Keratinocyte (primary cell): Measurements from ENCODE around the gene C1QTNF7. TPM values are rescaled to one million over a fixed set of nuclear protein-coding genes. Genes with fewer than 3 reads are reported as not detected.
A peak's percentile ranks its signal among the peaks of the same experiment; 100 is the strongest.

Experiments used
- DNase-seq: peaks from one replicate; pipeline ENCODE4 v3.0.0-alpha.2; 2011; ENCODE audit warnings: low read depth, missing footprints, low spot score
- FAIRE-seq: peaks from 2 replicates; lab custom pipeline; 2011; peaks lifted over from hg19 to GRCh38; lab: Jason Lieb, UNC
- H2AFZ ChIP-seq: 2 replicates; pipeline ENCODE4 v1.6.0; 2012; ENCODE audit warnings: low read length, control low read depth, inconsistent platforms; ENCODE audit not compliant: control insufficient read depth
- H3K27ac ChIP-seq: 2 replicates; pipeline ENCODE4 v1.5.1; 2011; ENCODE audit warnings: low read length; ENCODE audit not compliant: control insufficient read depth, insufficient read depth
- H3K27me3 ChIP-seq: 3 replicates; pipeline ENCODE4 v1.6.0; 2011; ENCODE audit warnings: low read length; ENCODE audit not compliant: control insufficient read depth, insufficient read depth; ENCODE audit errors: extremely low read depth
- H3K36me3 ChIP-seq, 2 experiments: 2 replicates in 1 of 2; 3 replicates in 1 of 2; pipeline ENCODE4 v1.5.1; 2011; ENCODE audit warnings: low read length in 2 of 2, mild to moderate bottlenecking in 1 of 2; ENCODE audit not compliant: control insufficient read depth in 2 of 2, insufficient read depth in 2 of 2; ENCODE audit errors: extremely low read depth in 1 of 2
- H3K4me1 ChIP-seq: 3 replicates; pipeline ENCODE4 v1.5.1; 2011; ENCODE audit warnings: low read length; ENCODE audit not compliant: control insufficient read depth, insufficient read depth; ENCODE audit errors: extremely low read depth
- H3K4me2 ChIP-seq: 3 replicates; pipeline ENCODE4 v1.6.0; 2011; ENCODE audit warnings: low read depth, low read length; ENCODE audit not compliant: control insufficient read depth, insufficient read depth; ENCODE audit errors: extremely low read depth
- H3K4me3 ChIP-seq, 3 experiments: fragments of 200-600 bp in 1 of 3; sonication (generic) in 1 of 3; 2 replicates in 2 of 3; 3 replicates in 1 of 3; pipeline ENCODE4 v1.5.1; 2011 to 2016; ENCODE audit warnings: low read length in 3 of 3, mild to moderate bottlenecking in 3 of 3, control low read depth in 2 of 3, inconsistent platforms in 1 of 3, low read depth in 1 of 3, mixed read lengths in 1 of 3, mixed run types in 1 of 3, moderate library complexity in 1 of 3; ENCODE audit not compliant: control insufficient read depth in 2 of 3, insufficient read depth in 2 of 3; ENCODE audit errors: extremely low read depth in 1 of 3
- H3K79me2 ChIP-seq: 2 replicates; pipeline ENCODE4 v1.6.0; 2012; ENCODE audit warnings: low read length; ENCODE audit not compliant: control insufficient read depth, insufficient read depth
- H3K9ac ChIP-seq: 3 replicates; pipeline ENCODE4 v1.6.0; 2011; ENCODE audit warnings: low read length; ENCODE audit not compliant: control insufficient read depth, insufficient read depth; ENCODE audit errors: extremely low read depth
- H3K9me1 ChIP-seq: 3 replicates; pipeline ENCODE4 v1.6.0; 2011; ENCODE audit warnings: low read length; ENCODE audit not compliant: control insufficient read depth, insufficient read depth; ENCODE audit errors: extremely low read depth
- H3K9me3 ChIP-seq: 2 replicates; pipeline ENCODE4 v1.5.1; 2012; ENCODE audit warnings: low read depth, low read length; ENCODE audit not compliant: control insufficient read depth
- H4K20me1 ChIP-seq: 3 replicates; pipeline ENCODE4 v1.6.0; 2011; ENCODE audit warnings: low read length; ENCODE audit not compliant: control insufficient read depth, insufficient read depth; ENCODE audit errors: extremely low read depth
- CTCF ChIP-seq, 3 experiments: IDR thresholded peaks in 1 of 3; conservative IDR thresholded peaks in 1 of 3; optimal IDR thresholded peaks in 1 of 3; 2 replicates in 2 of 3; 3 replicates in 1 of 3; pipeline versions ENCODE3 to v1.5.1; 2011; ENCODE audit warnings: low read length in 3 of 3, mild to moderate bottlenecking in 3 of 3, moderate library complexity in 2 of 3, control low read depth in 1 of 3, inconsistent platforms in 1 of 3; ENCODE audit not compliant: insufficient read depth in 2 of 3; ENCODE audit errors: extremely low read depth in 1 of 3
- EZH2 ChIP-seq: IDR thresholded peaks from one replicate; pipeline ENCODE4 v1.6.1; 2012; ENCODE audit warnings: inconsistent platforms, mild to moderate bottlenecking, low read length, moderate library complexity
- dilution Hi-C: fragments of 300-500 bp; cut with MboI; formaldehyde crosslinking; loops from one replicate; pipeline ENCODE4 v1.7.0; 2020; ENCODE audit warnings: low sequenced_read_pairs; ENCODE audit not compliant: extremely low pct_ligation_motif_present
- polyA plus RNA-seq, 5 experiments: library from polyadenylated mRNA; depleted of rRNA in 3 of 5; stranded (reverse) in 3 of 5; stranded (forward) in 1 of 5; unstranded in 1 of 5; fragments of >200 nt; gene quantifications; 1 replicate in 1 of 5; 2 replicates in 3 of 5; 3 replicates in 1 of 5; pipeline versions ENCODE4 v1.2.1 to v1.2.3, GENCODE V29; 2011 to 2012; ENCODE audit warnings: missing spikeins in 2 of 5, low read depth in 1 of 5, low replicate concordance in 1 of 5

Gene C1QTNF7
- polyA plus RNA-seq, 1 donor (not counting 4 experiments of a cell fraction or from before 2014, with no cell fraction given) = not detected

- no peaks in the 10 kb centered on the region for H3K36me3 ChIP-seq
- H3K9me3 ChIP-seq = no peaks in the 10 kb centered on the region
- H3K4me1 ChIP-seq = no peaks in the 10 kb centered on the region
- no peak overlapping the region for H3K27ac ChIP-seq
- FAIRE-seq = no peak
- DNase-seq = no peak
- no peak overlapping the region for H2AFZ ChIP-seq
- no peaks in the 10 kb centered on the region for H3K79me2 ChIP-seq
- H4K20me1 ChIP-seq = no peaks in the 10 kb centered on the region
- H3K4me3 ChIP-seq = no peak overlapping the region
- no peak overlapping the region for H3K4me2 ChIP-seq
- no peaks in the 10 kb centered on the region for H3K9me1 ChIP-seq
- H3K27me3 ChIP-seq = no peaks in the 10 kb centered on the region
- TF ChIP-seq EZH2 (no peak), CTCF (optimal IDR thresholded peaks at IDR 0.05 in 1 of 3, IDR thresholded peaks at IDR 0.05 in 1 of 3, conservative IDR thresholded peaks at IDR 0.05 in 1 of 3; ENCODE audit: extremely low read depth in 1 of 3, insufficient read depth in 2 of 3, low read length in 3 of 3) (peak in 1 of 3 experiments; percentile 5)
- H3K9ac ChIP-seq = no peak overlapping the region
- dilution Hi-C loops = no loop called here
Measured at GRCh38 chr4:15392053-15392805, 35.6 kb upstream of the C1QTNF7 start.

- no peaks in the 10 kb centered on the region for H4K20me1 ChIP-seq
- no peak overlapping the region for H3K27ac ChIP-seq
- dilution Hi-C loops = no loop called here
- H3K9ac ChIP-seq = no peak overlapping the region
- H3K4me2 ChIP-seq = no peak overlapping the region
- H3K9me3 ChIP-seq = no peaks in the 10 kb centered on the region
- DNase-seq (no peak), FAIRE-seq (no peak)
- no peak overlapping the region for H3K4me3 ChIP-seq
- H2AFZ ChIP-seq = no peak overlapping the region
- TF ChIP-seq CTCF (optimal IDR thresholded peaks at IDR 0.05 in 1 of 3, IDR thresholded peaks at IDR 0.05 in 1 of 3, conservative IDR thresholded peaks at IDR 0.05 in 1 of 3; ENCODE audit: extremely low read depth in 1 of 3, insufficient read depth in 2 of 3, low read length in 3 of 3) (no peak), EZH2 (no peak)
- H3K9me1 ChIP-seq = no peaks in the 10 kb centered on the region
- no peaks in the 10 kb centered on the region for H3K27me3 ChIP-seq
- no peaks in the 10 kb centered on the region for H3K36me3 ChIP-seq
- H3K4me1 ChIP-seq = peaks cover 19% of the 10 kb centered on the region
- H3K79me2 ChIP-seq = no peaks in the 10 kb centered on the region
Measured at GRCh38 chr4:15395311-15395710, 32.5 kb upstream of the C1QTNF7 start.
